Liver (tissue), 9 donors: ENCODE results near the gene AKNA. TPM values are rescaled to one million over a fixed set of nuclear protein-coding genes. Genes with fewer than 3 reads are reported as not detected.

Experiments used
- DNase-seq: peaks from one replicate; pipeline ENCODE4 v3.0.0-alpha.2; 2017; ENCODE audit warnings: low spot score
- H3K27ac ChIP-seq, 2 donors: one replicate each; pipeline ENCODE4 v1.7.0; 2013; ENCODE audit warnings: inconsistent platforms in 2 of 2, low read length in 2 of 2, control low read depth in 1 of 2, low read depth in 1 of 2, mild to moderate bottlenecking in 1 of 2
- H3K27me3 ChIP-seq, 4 donors: one replicate each; pipeline versions ENCODE4 v1.6.1 to v1.7.0; 2013; ENCODE audit warnings: low read length in 3 of 4, inconsistent platforms in 1 of 4, mild to moderate bottlenecking in 1 of 4, moderate library complexity in 1 of 4; ENCODE audit not compliant: control insufficient read depth in 4 of 4, insufficient read depth in 4 of 4
- H3K36me3 ChIP-seq, 4 donors: one replicate each; pipeline versions ENCODE4 v1.6.1 to v1.7.0; 2013; ENCODE audit warnings: low read length in 3 of 4, mild to moderate bottlenecking in 3 of 4, low read depth in 1 of 4, moderate library complexity in 1 of 4; ENCODE audit not compliant: control insufficient read depth in 4 of 4, insufficient read depth in 3 of 4
- H3K4me1 ChIP-seq, 4 donors: one replicate each; pipeline versions ENCODE4 v1.6.1 to v1.7.0; 2013; ENCODE audit warnings: low read length in 3 of 4, mild to moderate bottlenecking in 3 of 4, moderate library complexity in 1 of 4; ENCODE audit not compliant: control insufficient read depth in 4 of 4, insufficient read depth in 4 of 4
- H3K4me3 ChIP-seq, 3 donors: one replicate each; pipeline versions ENCODE4 v1.6.1 to v1.7.0; 2013; ENCODE audit warnings: low read length in 3 of 3, control low read depth in 1 of 3, low read depth in 1 of 3, mild to moderate bottlenecking in 1 of 3
- H3K9ac ChIP-seq, 2 donors: one replicate each; pipeline ENCODE4 v1.7.0; 2013; ENCODE audit warnings: low read length in 2 of 2, mild to moderate bottlenecking in 2 of 2, moderate library complexity in 2 of 2, control low read depth in 1 of 2, low read depth in 1 of 2
- H3K9me3 ChIP-seq, 4 donors: one replicate each; pipeline versions ENCODE4 v1.6.1 to v1.7.0; 2013; ENCODE audit warnings: low read length in 3 of 4; ENCODE audit not compliant: control insufficient read depth in 4 of 4
- ATF3 ChIP-seq: IDR thresholded peaks from 2 replicates; pipeline ENCODE4 v1.6.1; 2016; ENCODE audit warnings: antibody characterized with exemption
- CTCF ChIP-seq: fragments of 150-350 bp; IDR thresholded peaks from 2 replicates; pipeline ENCODE4 v1.5.1; 2017; ENCODE audit warnings: improper control_type of control experiment, low read depth, low read length; ENCODE audit not compliant: missing input control
- FOXA1 ChIP-seq: IDR thresholded peaks from 2 replicates; pipeline ENCODE4 v1.6.1; 2016; ENCODE audit warnings: antibody characterized with exemption
- FOXA2 ChIP-seq: IDR thresholded peaks from 2 replicates; pipeline ENCODE4 v1.6.1; 2016; ENCODE audit warnings: antibody characterized with exemption
- GABPA ChIP-seq, 2 donors: IDR thresholded peaks in 1 of 2; conservative IDR thresholded peaks in 1 of 2; 2 replicates each; pipeline ENCODE4 v1.6.1; 2016; ENCODE audit warnings: antibody characterized with exemption in 2 of 2, mild to moderate bottlenecking in 1 of 2, moderate library complexity in 1 of 2
- HNF4A ChIP-seq, 2 donors: conservative IDR thresholded peaks; 2 replicates each; pipeline ENCODE4 v1.6.1; 2016; ENCODE audit warnings: antibody characterized with exemption in 2 of 2, mild to moderate bottlenecking in 2 of 2
- HNF4G ChIP-seq: IDR thresholded peaks from 2 replicates; pipeline ENCODE4 v1.6.1; 2016; ENCODE audit warnings: antibody characterized with exemption
- MAX ChIP-seq: IDR thresholded peaks from 2 replicates; pipeline ENCODE4 v1.6.1; 2016; ENCODE audit warnings: antibody characterized with exemption
- NR2F2 ChIP-seq: IDR thresholded peaks from 2 replicates; pipeline ENCODE4 v1.6.1; 2016; ENCODE audit warnings: antibody characterized with exemption
- RXRA ChIP-seq, 2 donors: IDR thresholded peaks; 2 replicates each; pipeline ENCODE4 v1.6.1; 2017 to 2018; ENCODE audit warnings: antibody characterized with exemption in 2 of 2, mild to moderate bottlenecking in 1 of 2
- SP1 ChIP-seq: IDR thresholded peaks from 2 replicates; pipeline ENCODE4 v1.6.1; 2018; ENCODE audit warnings: antibody characterized with exemption, mild to moderate bottlenecking
- TAF1 ChIP-seq: conservative IDR thresholded peaks from 2 replicates; pipeline ENCODE4 v1.6.1; 2016; ENCODE audit warnings: antibody characterized with exemption, mild to moderate bottlenecking
- whole genome bisulfite sequencing: extraction: QIAGEN DNeasy Blood & Tissue Kit; methylation state at CpG from one replicate; pipeline ENCODE4 v1.1.7; 2013; 5-methylcytosine and 5-hydroxymethylcytosine counted together
- polyA plus RNA-seq, 2 donors: library from polyadenylated mRNA; stranded (reverse) in 1 of 2; unstranded in 1 of 2; fragments of 200-250 nt in 1 of 2; fragments of >200 nt in 1 of 2; fragmentation: Nextera tagmentation in 1 of 2; extraction: Ambion mirVana in 1 of 2; gene quantifications; one replicate each; pipeline versions ENCODE4 v1.2.1 to v1.2.3, GENCODE V29; 2013 to 2015
- total RNA-seq, 2 donors: library from RNA; depleted of rRNA; stranded (reverse); fragments of >200 nt; gene quantifications; one replicate each; pipeline ENCODE4 v1.2.3, GENCODE V29; 2014
- donor health status: healthy.
- donor health status: healthy.
- donor health status: healthy.
- donor health status: healthy.
- donor health status: healthy.

Gene AKNA
- total and polyA plus RNA-seq, 4 donors: 4.2 to 31.7 (median 6.9) TPM

GRCh38 chr9:114342755-114343440, 44.9 kb downstream of the AKNA start (continued):
- TF ChIP-seq CTCF (no peak), TAF1 (no peak), MAX (no peak)

- WGBS: 96% methylated on average over 4 of the region's 4 CpGs
- Histone ChIP-seq H3K4me1 (no peaks in the 10 kb centered on the region), H3K4me3 (no peak overlapping the region), H3K9ac (no peak overlapping the region), H3K36me3 (peaks cover 11 to 87% (median 64%) of the 10 kb centered on the region in 4 donors), H3K27me3 (no peaks in the 10 kb centered on the region), H3K27ac (no peak overlapping the region), H3K9me3 (no peaks in the 10 kb centered on the region)
- DNase-seq: no peak
- TF ChIP-seq ATF3 (no peak), TAF1 (no peak), FOXA1 (no peak), HNF4G (no peak), GABPA (IDR thresholded peaks at IDR 0.05 in 1 of 2, conservative IDR thresholded peaks at IDR 0.05 in 1 of 2) (no peak), CTCF (no peak), SP1 (no peak), MAX (no peak), RXRA (IDR thresholded peaks at IDR 0.05) (no peak), NR2F2 (no peak), FOXA2 (no peak)
Measured at GRCh38 chr9:114341991-114342390, 45.8 kb downstream of the AKNA start.

- Histone ChIP-seq H3K36me3 (peaks cover 10 to 85% (median 60%) of the 10 kb centered on the region in 4 donors), H3K9me3 (no peaks in the 10 kb centered on the region), H3K9ac (no peak overlapping the region), H3K4me1 (no peaks in the 10 kb centered on the region), H3K27me3 (no peaks in the 10 kb centered on the region), H3K27ac (no peak overlapping the region), H3K4me3 (no peak overlapping the region)
- WGBS: 92% methylated on average over 12 of the region's 12 CpGs
- no peak for DNase-seq
- no peak for TF ChIP-seq HNF4A (conservative IDR thresholded peaks at IDR 0.05)
Measured at GRCh38 chr9:114341152-114341830, 46.5 kb downstream of the AKNA start.
